Stimulated activated naive CD4-positive, alpha-beta T cell (primary cell): ENCODE measurements around the gene BCL11B.

ENCODE experiments used
- DNase-seq, 6 experiments: peaks; one replicate each; lab custom pipeline; 2025; lab: John Stamatoyannopoulos, UW

BCL11B gene

GRCh38 chr14:99120526-99121318, 151.3 kb downstream of the BCL11B start:
- DNase-seq, result no peak

GRCh38 chr14:99119554-99120525, 152.2 kb downstream of the BCL11B start:
- no peak for DNase-seq
